Mammary epithelial cell (primary cell): ENCODE measurements around the gene LARGE1.

Experiments used
- CTCF ChIP-seq, 2 donors: IDR thresholded peaks in 1 of 2; conservative IDR thresholded peaks in 1 of 2; 2 replicates each; pipeline ENCODE4 v1.5.1; 2011 to 2012; ENCODE audit warnings: inconsistent platforms in 2 of 2, low read length in 2 of 2, mild to moderate bottlenecking in 2 of 2, control low read depth in 1 of 2, low read depth in 1 of 2; ENCODE audit not compliant: insufficient read depth in 1 of 2; ENCODE audit errors: extremely low read depth in 1 of 2
- EZH2 ChIP-seq: IDR thresholded peaks from 2 replicates; pipeline ENCODE4 v1.6.1; 2012; ENCODE audit warnings: low read length, inconsistent platforms, borderline replicate concordance

- TF ChIP-seq CTCF (conservative IDR thresholded peaks at IDR 0.05 in 1 of 2, IDR thresholded peaks at IDR 0.05 in 1 of 2; ENCODE audit: extremely low read depth in 1 of 2, insufficient read depth in 1 of 2, low read depth in 1 of 2, low read length in 2 of 2) (no peak), EZH2 (no peak)
These were observed 355.6 kb downstream of the LARGE1 start for GRCh38 chr22:33564683-33565082.
